Spleen (tissue), 11 donors: ENCODE results near the gene LPCAT3. TPM values are rescaled to one million over a fixed set of nuclear protein-coding genes. Genes with fewer than 3 reads are reported as not detected.

Experiments used
- DNase-seq: peaks from one replicate; pipeline ENCODE4 v3.0.0-alpha.2; 2020
- H3K27ac ChIP-seq, 8 donors: fragments of 200-600 bp; sonication (generic) in 7 of 8; 1 replicate in 4 of 8; 2 replicates in 4 of 8; pipeline versions ENCODE4 v1.5.0 to v1.8.0; 2016 to 2021; ENCODE audit warnings: inconsistent platforms in 4 of 8, mild to moderate bottlenecking in 4 of 8, moderate library complexity in 1 of 8
- H3K27me3 ChIP-seq, 7 donors: fragments of 200-600 bp; sonication (generic) in 6 of 7; replicated peaks in 1 of 7; 1 replicate in 4 of 7; 2 replicates in 3 of 7; pipeline versions ENCODE4 v1.5.0 to v1.8.0; 2016 to 2021; ENCODE audit warnings: inconsistent platforms in 3 of 7, mild to moderate bottlenecking in 1 of 7
- H3K36me3 ChIP-seq, 6 donors: fragments of 200-600 bp; sonication (generic) in 5 of 6; 1 replicate in 4 of 6; 2 replicates in 2 of 6; pipeline versions ENCODE4 v1.5.0 to v1.8.0; 2016 to 2021; ENCODE audit warnings: inconsistent platforms in 2 of 6
- H3K4me1 ChIP-seq, 6 donors: fragments of 200-600 bp; sonication (generic) in 5 of 6; 1 replicate in 3 of 6; 2 replicates in 3 of 6; pipeline versions ENCODE4 v1.5.0 to v1.8.0; 2016 to 2021; ENCODE audit warnings: inconsistent platforms in 3 of 6
- H3K4me3 ChIP-seq, 8 donors: fragments of 200-600 bp; sonication (generic) in 7 of 8; 1 replicate in 4 of 8; 2 replicates in 4 of 8; pipeline versions ENCODE4 v1.5.0 to v1.8.0; 2016 to 2021; ENCODE audit warnings: inconsistent platforms in 4 of 8, mild to moderate bottlenecking in 4 of 8, moderate library complexity in 2 of 8
- H3K9me3 ChIP-seq, 8 donors: fragments of 200-600 bp; sonication (generic) in 7 of 8; 1 replicate in 4 of 8; 2 replicates in 4 of 8; pipeline versions ENCODE4 v1.5.0 to v1.8.0; 2016 to 2021; ENCODE audit warnings: inconsistent platforms in 4 of 8
- POLR2A ChIP-seq, 3 donors: fragments of 450-650 bp; IDR thresholded peaks; one replicate each; pipeline ENCODE4 v1.5.1; 2017; ENCODE audit warnings: antibody characterized with exemption in 3 of 3, mild to moderate bottlenecking in 1 of 3
- POLR2AphosphoS5 ChIP-seq, 3 donors: sonication (generic); formaldehyde crosslinking; IDR thresholded peaks; one replicate each; pipeline ENCODE4 v1.5.1; 2017; ENCODE audit warnings: antibody characterized with exemption in 3 of 3
- WGBS, 5 donors: extraction: QIAGEN DNeasy Blood & Tissue Kit in 3 of 5; methylation state at CpG; one replicate each; pipeline versions ENCODE4 v1.1.5 to v1.1.7; 2013 to 2018; 5-methylcytosine and 5-hydroxymethylcytosine counted together
- intact Hi-C: fragments of 100-400 bp; cut with DNase I; formaldehyde crosslinking; loops from one replicate; pipeline ENCODE4 v1.15.0; 2023; ENCODE audit warnings: low total_unique reads
- polyA plus RNA-seq, 3 donors: library from polyadenylated mRNA; stranded (reverse); fragments of 200-250 nt; gene quantifications; one replicate each; pipeline ENCODE4 v1.2.1, GENCODE V29; 2013
- total RNA-seq, 7 donors: library from RNA; depleted of rRNA in 3 of 7; stranded (reverse); fragments of >200 nt in 3 of 7; fragmentation: NEBNext Ultra II Directional in 4 of 7; extraction: Animal tissue kit (Norgen Biotek cat#: 25700) in 4 of 7; gene quantifications; one replicate each; pipeline versions ENCODE4 v1.1.0 to v1.2.1, GENCODE V29; 2016 to 2021
- TF ChIP-seq, protein P1 (sequence below), 11 experiments: fragments of 200-600 bp in 7 of 11; fragments of 450-650 bp in 4 of 11; sonication (generic) in 4 of 11; IDR thresholded peaks in 8 of 11; conservative IDR thresholded peaks in 3 of 11; 1 replicate in 7 of 11; 2 replicates in 4 of 11; pipeline versions ENCODE4 v1.4.0 to v1.8.0; 2016 to 2021; ENCODE audit warnings: antibody characterized with exemption in 11 of 11, inconsistent platforms in 4 of 11, mild to moderate bottlenecking in 1 of 11
- donor health status: healthy with polysubstance abuse.
- donor health status: DM: no; HTN: no; CAD: no; lungs with moderate emphysema.
- donor health status: DM: no; HTN: no; CAD: no.
- donor health status: Bipolar disorder and iron deficiency.
- donor health status: healthy.
- donor health status: DM: no; HTN: no; CAD: no.
- donor health status: DM: yes; HTN: yes; CAD: no.

The LPCAT3 gene
- total and polyA plus RNA-seq, 10 donors: 9.7 to 52.5 (median 36.9) TPM

GRCh38 chr12:7065073-7065623 lies 46.9 kb upstream of the LPCAT3 start:
- WGBS, 5 donors: 78 to 91% (median 83%) methylated on average over 7 of the region's 7 CpGs
- DNase-seq: no peak
- Histone ChIP-seq H3K27ac (no peak overlapping the region), H3K4me1 (peaks cover 0 to 17% (median 1%) of the 10 kb centered on the region in 6 donors), H3K36me3 (peaks cover 0 to 47% (median 0%) of the 10 kb centered on the region in 6 donors), H3K4me3 (no peak overlapping the region), H3K27me3 (peaks cover 0 to 5% (median 0%) of the 10 kb centered on the region in 7 donors), H3K9me3 (no peaks in the 10 kb centered on the region)
- intact Hi-C loops: no loop called here
- TF ChIP-seq, protein P1, sequence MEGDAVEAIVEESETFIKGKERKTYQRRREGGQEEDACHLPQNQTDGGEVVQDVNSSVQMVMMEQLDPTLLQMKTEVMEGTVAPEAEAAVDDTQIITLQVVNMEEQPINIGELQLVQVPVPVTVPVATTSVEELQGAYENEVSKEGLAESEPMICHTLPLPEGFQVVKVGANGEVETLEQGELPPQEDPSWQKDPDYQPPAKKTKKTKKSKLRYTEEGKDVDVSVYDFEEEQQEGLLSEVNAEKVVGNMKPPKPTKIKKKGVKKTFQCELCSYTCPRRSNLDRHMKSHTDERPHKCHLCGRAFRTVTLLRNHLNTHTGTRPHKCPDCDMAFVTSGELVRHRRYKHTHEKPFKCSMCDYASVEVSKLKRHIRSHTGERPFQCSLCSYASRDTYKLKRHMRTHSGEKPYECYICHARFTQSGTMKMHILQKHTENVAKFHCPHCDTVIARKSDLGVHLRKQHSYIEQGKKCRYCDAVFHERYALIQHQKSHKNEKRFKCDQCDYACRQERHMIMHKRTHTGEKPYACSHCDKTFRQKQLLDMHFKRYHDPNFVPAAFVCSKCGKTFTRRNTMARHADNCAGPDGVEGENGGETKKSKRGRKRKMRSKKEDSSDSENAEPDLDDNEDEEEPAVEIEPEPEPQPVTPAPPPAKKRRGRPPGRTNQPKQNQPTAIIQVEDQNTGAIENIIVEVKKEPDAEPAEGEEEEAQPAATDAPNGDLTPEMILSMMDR (IDR thresholded peaks at IDR 0.05 in 8 of 11, conservative IDR thresholded peaks at IDR 0.05 in 3 of 11): no peak
- TF ChIP-seq POLR2A (IDR thresholded peaks at IDR 0.05) (no peak), POLR2AphosphoS5 (IDR thresholded peaks at IDR 0.05) (no peak)

GRCh38 chr12:7064516-7064915 lies 46.2 kb upstream of the LPCAT3 start:
- 63 to 79% (median 77%) methylated on average over 3 of the region's 3 CpGs for WGBS, 5 donors
- Histone ChIP-seq H3K4me3 (no peak overlapping the region), H3K9me3 (no peaks in the 10 kb centered on the region), H3K4me1 (peaks cover 0 to 23% (median 7%) of the 10 kb centered on the region in 6 donors), H3K27me3 (peaks cover 0 to 5% (median 0%) of the 10 kb centered on the region in 7 donors), H3K36me3 (peaks cover 0 to 41% (median 0%) of the 10 kb centered on the region in 6 donors), H3K27ac (no peak overlapping the region)
- TF ChIP-seq, protein P1 (IDR thresholded peaks at IDR 0.05 in 8 of 11, conservative IDR thresholded peaks at IDR 0.05 in 3 of 11): no peak
- TF ChIP-seq POLR2A (IDR thresholded peaks at IDR 0.05) (no peak), POLR2AphosphoS5 (IDR thresholded peaks at IDR 0.05) (no peak)
- DNase-seq: no peak
- intact Hi-C loops: no loop called here

DNA sequence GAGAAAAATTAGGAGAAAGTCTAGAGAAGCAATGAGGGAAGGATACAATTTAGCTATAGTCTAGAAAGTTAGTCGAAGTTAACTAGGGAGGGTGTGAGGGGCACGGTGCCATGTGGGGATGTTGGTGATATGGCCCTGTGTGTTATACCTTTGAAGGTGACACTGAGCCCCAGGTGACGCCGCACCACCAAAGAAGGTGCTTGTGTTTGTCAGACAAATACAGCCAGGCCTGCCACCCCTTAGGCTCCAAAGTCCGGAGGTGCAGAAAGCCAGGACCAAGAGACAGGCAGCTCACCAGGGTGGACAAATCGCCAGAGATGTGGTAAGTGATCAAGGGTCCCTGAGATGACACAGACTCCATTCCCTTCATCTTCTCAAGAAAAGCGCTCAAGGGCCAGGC lies 43.3 kb upstream of the LPCAT3 start:
- WGBS, 5 donors: 83 to 93% (median 88%) methylated on average over 7 of the region's 7 CpGs
- TF ChIP-seq, protein P1 (IDR thresholded peaks at IDR 0.05 in 8 of 11, conservative IDR thresholded peaks at IDR 0.05 in 3 of 11): no peak
- TF ChIP-seq POLR2A (IDR thresholded peaks at IDR 0.05) (no peak), POLR2AphosphoS5 (IDR thresholded peaks at IDR 0.05) (no peak)
- Histone ChIP-seq H3K4me3 (peak overlapping the region in 7 of 8 donors; percentile 5 to 57 (median 24)), H3K27me3 (peaks cover 0 to 5% (median 0%) of the 10 kb centered on the region in 7 donors), H3K4me1 (peaks cover 0 to 24% (median 6%) of the 10 kb centered on the region in 6 donors), H3K9me3 (no peaks in the 10 kb centered on the region), H3K27ac (peak overlapping the region in 7 of 8 donors; percentile 64 to 81 (median 75)), H3K36me3 (peaks cover 0 to 20% (median 0%) of the 10 kb centered on the region in 6 donors)
- DNase-seq: no peak
- intact Hi-C loops: no loop called here

- Histone ChIP-seq H3K36me3 (peaks cover 0 to 15% (median 0%) of the 10 kb centered on the region in 6 donors), H3K4me1 (peaks cover 0 to 24% (median 6%) of the 10 kb centered on the region in 6 donors), H3K4me3 (peak overlapping the region in 7 of 8 donors; percentile 5 to 57 (median 24)), H3K27me3 (peaks cover 0 to 5% (median 0%) of the 10 kb centered on the region in 7 donors), H3K27ac (peak overlapping the region; percentile 35 to 81 (median 73)), H3K9me3 (no peaks in the 10 kb centered on the region)
- TF ChIP-seq POLR2AphosphoS5 (IDR thresholded peaks at IDR 0.05) (no peak), POLR2A (IDR thresholded peaks at IDR 0.05) (no peak)
- TF ChIP-seq, protein P1 (IDR thresholded peaks at IDR 0.05 in 8 of 11, conservative IDR thresholded peaks at IDR 0.05 in 3 of 11): no peak
- WGBS, 5 donors: 61 to 83% (median 74%) methylated on average over 13 of the region's 13 CpGs
- intact Hi-C loops: no loop called here
- no peak for DNase-seq
Observed at GRCh38 chr12:7061138-7061537, 42.9 kb upstream of the LPCAT3 start.
